HCT116 (cell line): ENCODE measurements around the gene DPH3. TPM values are rescaled to one million over a fixed set of nuclear protein-coding genes. Genes with fewer than 3 reads are reported as not detected.

Source experiments
- ATAC-seq: fragments of 200-7000 bp; cut with Tn5 transposase; 2 replicates; pipeline ENCODE4 v1.9.1; 2020; ENCODE audit warnings: mild to moderate bottlenecking, moderate library complexity
- BruUV-seq: library from RNA; stranded (reverse); fragments of 400-500 nt; replicated peaks from 2 replicates; lab custom pipeline; 2021; lab: Mats Ljungman, UMichigan
- CTCF ChIA-PET: fragments of 300-600 bp; sonication (Branson Sonifier 250); formaldehyde crosslinking; loops from one replicate; lab custom pipeline; 2021; ENCODE audit warnings: antibody characterized with exemption; lab: Charles Lee
- POLR2A ChIA-PET: fragments of 300-600, 350-600 bp; sonication (Branson Sonifier 250); formaldehyde crosslinking; loops from one replicate; lab custom pipeline; 2021; ENCODE audit warnings: antibody characterized with exemption; lab: Charles Lee
- RAD21 ChIA-PET, 2 experiments: fragments of 300-600 bp; sonication (Branson Sonifier 250); formaldehyde crosslinking; loops; one replicate each; lab custom pipeline; 2023; ENCODE audit warnings: low total read pairs in 2 of 2; ENCODE audit not compliant: uncharacterized antibody in 2 of 2, unreplicated experiment in 2 of 2, low non-redundant PET in 1 of 2; lab: Charles Lee
- DNase-seq: peaks from one replicate; pipeline ENCODE4 v3.0.0-alpha.2; 2010; ENCODE audit warnings: low read depth, low spot score
- H2AFZ ChIP-seq: fragments of 200-600 bp; shearing (Covaris generic), sonication (generic); 2 replicates; pipeline ENCODE4 v1.6.1; 2017; ENCODE audit warnings: low read depth, mixed run types, mixed read lengths, antibody characterized with exemption, low read length; ENCODE audit not compliant: poor library complexity, severe bottlenecking
- H3K27ac ChIP-seq: 2 replicates; pipeline ENCODE4 v1.5.1; 2012; ENCODE audit warnings: low read depth, low read length
- H3K27me3 ChIP-seq: fragments of 200-600 bp; sonication (generic); 2 replicates; pipeline ENCODE4 v1.6.1; 2016; ENCODE audit warnings: mixed run types, low read length, mixed read lengths; ENCODE audit not compliant: insufficient read depth
- H3K36me3 ChIP-seq, 2 experiments: fragments of 200-500 bp in 1 of 2; fragments of 200-600 bp in 1 of 2; sonication (Bioruptor generic) in 1 of 2; sonication (generic) in 1 of 2; 2 replicates each; pipeline versions ENCODE4 v1.5.1 to v1.6.1; 2014 to 2016; ENCODE audit warnings: low read length in 2 of 2, inconsistent platforms in 1 of 2, mixed read lengths in 1 of 2, mixed run types in 1 of 2; ENCODE audit not compliant: insufficient read depth in 2 of 2, control insufficient read depth in 1 of 2
- H3K4me1 ChIP-seq, 2 experiments: fragments of 200-600 bp in 1 of 2; sonication (generic) in 1 of 2; 2 replicates each; pipeline versions ENCODE4 v1.5.1 to v1.6.1; 2012 to 2017; ENCODE audit warnings: low read length in 2 of 2, inconsistent platforms in 1 of 2, mild to moderate bottlenecking in 1 of 2, mixed read lengths in 1 of 2, mixed run types in 1 of 2, moderate library complexity in 1 of 2; ENCODE audit not compliant: insufficient read depth in 2 of 2, control insufficient read depth in 1 of 2
- H3K4me2 ChIP-seq: fragments of 200-600 bp; sonication (generic); 2 replicates; pipeline ENCODE4 v1.6.1; 2017; ENCODE audit warnings: mixed run types, low read length, mixed read lengths
- H3K4me3 ChIP-seq, 2 experiments: fragments of 200-600 bp in 1 of 2; sonication (generic) in 1 of 2; replicated peaks in 1 of 2; 2 replicates each; pipeline ENCODE4 v1.5.1; 2011 to 2016; ENCODE audit warnings: low read length in 2 of 2, control low read depth in 1 of 2, low read depth in 1 of 2, mild to moderate bottlenecking in 1 of 2, mixed read lengths in 1 of 2, mixed run types in 1 of 2
- H3K79me2 ChIP-seq: fragments of 200-600 bp; sonication (generic); 2 replicates; pipeline ENCODE4 v1.6.1; 2017; ENCODE audit warnings: mild to moderate bottlenecking, mixed run types, low read length, moderate library complexity, mixed read lengths; ENCODE audit not compliant: insufficient read depth
- H3K9ac ChIP-seq: fragments of 200-600 bp; sonication (generic); 2 replicates; pipeline ENCODE4 v1.6.1; 2016; ENCODE audit warnings: low read length, mixed read lengths
- H3K9me2 ChIP-seq: fragments of 200-600 bp; sonication (generic), shearing (Covaris generic); 2 replicates; pipeline ENCODE4 v1.6.1; 2017; ENCODE audit warnings: mixed run types, mild to moderate bottlenecking, moderate library complexity; ENCODE audit not compliant: insufficient read depth
- H3K9me3 ChIP-seq, 2 experiments: fragments of 200-500 bp in 1 of 2; fragments of 200-600 bp in 1 of 2; sonication (Bioruptor generic) in 1 of 2; sonication (generic) in 1 of 2; 2 replicates each; pipeline ENCODE4 v1.6.1; 2014 to 2017; ENCODE audit warnings: low read length in 2 of 2, mixed read lengths in 2 of 2, inconsistent platforms in 1 of 2, low read depth in 1 of 2, mild to moderate bottlenecking in 1 of 2, mixed run types in 1 of 2, moderate library complexity in 1 of 2; ENCODE audit not compliant: control insufficient read depth in 1 of 2, insufficient read depth in 1 of 2
- H4K20me1 ChIP-seq: fragments of 200-600 bp; sonication (generic), shearing (Covaris generic); 2 replicates; pipeline ENCODE4 v1.6.1; 2017; ENCODE audit warnings: mixed run types, mild to moderate bottlenecking, moderate library complexity; ENCODE audit not compliant: insufficient read depth
- CBX3 ChIP-seq: IDR thresholded peaks from 2 replicates; pipeline ENCODE4 v1.6.1; 2012; ENCODE audit warnings: low read depth
- CTCF ChIP-seq, 3 experiments: fragments of 200-600 bp in 1 of 3; sonication (generic) in 1 of 3; IDR thresholded peaks in 2 of 3; conservative IDR thresholded peaks in 1 of 3; 2 replicates each; pipeline ENCODE4 v1.5.1; 2012 to 2017; ENCODE audit warnings: low read depth in 2 of 3, low read length in 2 of 3, antibody characterized with exemption in 1 of 3, borderline replicate concordance in 1 of 3, control low read depth in 1 of 3, mild to moderate bottlenecking in 1 of 3, mixed read lengths in 1 of 3, mixed run types in 1 of 3, moderate library complexity in 1 of 3; ENCODE audit not compliant: insufficient read depth in 1 of 3
- EGR1 ChIP-seq: IDR thresholded peaks from 2 replicates; pipeline ENCODE4 v1.6.1; 2012; ENCODE audit warnings: low read depth
- ELF1 ChIP-seq: IDR thresholded peaks from 2 replicates; pipeline ENCODE4 v1.6.1; 2012; ENCODE audit warnings: low read depth, borderline replicate concordance
- JUND ChIP-seq: IDR thresholded peaks from 2 replicates; pipeline ENCODE4 v1.6.1; 2012
- MAX ChIP-seq: IDR thresholded peaks from 2 replicates; pipeline ENCODE4 v1.6.1; 2012
- POLR2A ChIP-seq: IDR thresholded peaks from 2 replicates; pipeline ENCODE4 v1.7.0; 2011; ENCODE audit warnings: borderline replicate concordance; ENCODE audit not compliant: insufficient read depth, insufficient read length; ENCODE audit errors: extremely low read depth
- RAD21 ChIP-seq: IDR thresholded peaks from 2 replicates; pipeline ENCODE4 v1.6.1; 2012; ENCODE audit warnings: low read depth, mild to moderate bottlenecking
- REST ChIP-seq: IDR thresholded peaks from 2 replicates; pipeline ENCODE4 v1.6.1; 2012; ENCODE audit warnings: low read depth
- SIN3A ChIP-seq: IDR thresholded peaks from 2 replicates; pipeline ENCODE4 v1.6.1; 2012; ENCODE audit warnings: low read depth
- SP1 ChIP-seq: IDR thresholded peaks from 2 replicates; pipeline ENCODE4 v1.6.1; 2012; ENCODE audit warnings: low read depth
- SRF ChIP-seq: IDR thresholded peaks from 2 replicates; pipeline ENCODE4 v1.6.1; 2012; ENCODE audit warnings: low read depth
- YY1 ChIP-seq: IDR thresholded peaks from 2 replicates; pipeline ENCODE4 v1.6.1; 2011; ENCODE audit warnings: low read length, low read depth, moderate library complexity, mild to moderate bottlenecking; ENCODE audit not compliant: insufficient replicate concordance; ENCODE audit errors: extremely low read depth
- ZFX ChIP-seq: fragments of 450-650 bp; IDR thresholded peaks from 2 replicates; pipeline ENCODE4 v1.6.1; 2017
- ZNF274 ChIP-seq: fragments of 200-500 bp; sonication (Bioruptor generic); IDR thresholded peaks from 2 replicates; pipeline ENCODE4 v1.6.1; 2014; ENCODE audit warnings: mild to moderate bottlenecking, low read depth, low read length, inconsistent platforms
- intact Hi-C: fragments of 100-400 bp; cut with micrococcal nuclease; formaldehyde crosslinking; loops from 2 replicates; pipeline ENCODE4 v1.10.0; 2022
- total RNA-seq: library from RNA; stranded (reverse); gene quantifications from one replicate; pipeline ENCODE4 v1.2.1, GENCODE V29; 2021; ENCODE audit not compliant: unreplicated experiment

DPH3 gene
- total RNA-seq, 1 experiment from 2014 or later, result 13.8 TPM

- Histone ChIP-seq H3K4me2 (no peak overlapping the region), H3K4me3 (no peak overlapping the region), H3K4me1 (no peaks in the 10 kb centered on the region), H3K9ac (no peak overlapping the region), H3K9me3 (no peaks in the 10 kb centered on the region), H3K27me3 (no peaks in the 10 kb centered on the region), H3K79me2 (peaks cover 4% of the 10 kb centered on the region; the same call in 1 of the 2 replicates), H4K20me1 (no peaks in the 10 kb centered on the region), H2AFZ (no peak overlapping the region), H3K36me3 (no peaks in the 10 kb centered on the region; a peak in 2 of 4 replicates), H3K27ac (no peak overlapping the region), H3K9me2 (no peaks in the 10 kb centered on the region)
- peak; percentile 75 for ATAC-seq
- DNase-seq, result peak; percentile 24
- ChIA-PET RAD21 (interaction anchor here (0.6 to 1.1 kb wide), 4 partner anchors 68 to 260 kb away, joined by 4 to 9 read pairs (median 4); no protein-coding TSS in a partner anchor), POLR2A (interaction anchor here (0.7 to 0.9 kb wide), 2 partner anchors 22 to 261 kb away, joined by 3 read pairs; no protein-coding TSS in a partner anchor), CTCF (interaction anchor here (0.5 to 1.7 kb wide), 26 partner anchors 9 to 309 kb away, joined by 3 to 38 read pairs (median 4); no protein-coding TSS in a partner anchor)
- TF ChIP-seq YY1 (no peak), SP1 (no peak), REST (no peak), ZNF274 (no peak), EGR1 (no peak), MAX (no peak), POLR2A (no peak), SIN3A (no peak), RAD21 (peak; percentile 87), CTCF (IDR thresholded peaks at IDR 0.05 in 2 of 3, conservative IDR thresholded peaks at IDR 0.05 in 1 of 3; ENCODE audit: borderline replicate concordance in 1 of 3, insufficient read depth in 1 of 3, low read depth in 2 of 3, low read length in 2 of 3) (peak; percentile 66 to 74 (median 72); a peak in 5 of 6 replicates), SRF (no peak), ZFX (no peak), JUND (no peak), ELF1 (no peak), CBX3 (no peak)
- no TSS peak for BruUV-seq
- intact Hi-C loops, result loop anchor here (1.0 kb wide), 4 partner anchors 29 to 943 kb away; no protein-coding TSS in a partner anchor
These were observed 25.5 kb upstream of the DPH3 start for GRCh38 chr3:16290007-16290826.
